Omental fat pad (tissue), 4 donors: ENCODE measurements around the gene ZNF451. TPM values are rescaled to one million over a fixed set of nuclear protein-coding genes. Genes with fewer than 3 reads are reported as not detected.

Experiments
- ATAC-seq: fragments of 150-250 bp; one replicate; pipeline ENCODE4 v1.9.1; 2016; ENCODE audit warnings: mild to moderate bottlenecking, moderate library complexity; ENCODE audit not compliant: low FRiP score
- DNase-seq: peaks from one replicate; pipeline ENCODE4 v3.0.0-alpha.2; 2019; ENCODE audit warnings: low spot score
- CTCF ChIP-seq, 3 donors: fragments of 450-650 bp; IDR thresholded peaks; one replicate each; pipeline ENCODE4 v1.5.1; 2016 to 2017; ENCODE audit warnings: antibody characterized with exemption in 3 of 3, mild to moderate bottlenecking in 3 of 3, moderate library complexity in 2 of 3
- total RNA-seq, 4 donors: library from RNA; depleted of rRNA; stranded (reverse); fragments of >200 nt; gene quantifications; one replicate each; pipeline ENCODE4 v1.1.0, GENCODE V29; 2016

The ZNF451 gene
- total RNA-seq, 4 donors from 2014 or later, result 41.4 to 66.8 (median 57.0) TPM

- ATAC-seq (no peak), DNase-seq (no peak)
- TF ChIP-seq CTCF (IDR thresholded peaks at IDR 0.05), result no peak
These were observed 115.8 kb downstream of the ZNF451 start for GRCh38 chr6:57205550-57206328.

GRCh38 chr6:57207141-57207540 lies 117.2 kb downstream of the ZNF451 start:
- DNase-seq (no peak), ATAC-seq (no peak)
- TF ChIP-seq CTCF (IDR thresholded peaks at IDR 0.05), result no peak

GRCh38 chr6:57207872-57208271 lies 117.9 kb downstream of the ZNF451 start:
- TF ChIP-seq CTCF (IDR thresholded peaks at IDR 0.05), result no peak
- DNase-seq, result no peak
- ATAC-seq, result no peak

GRCh38 chr6:57209030-57209429 lies 119.0 kb downstream of the ZNF451 start:
- no peak for TF ChIP-seq CTCF (IDR thresholded peaks at IDR 0.05)
- DNase-seq (no peak), ATAC-seq (no peak)

- no peak for ATAC-seq
- no peak for DNase-seq
- TF ChIP-seq CTCF (IDR thresholded peaks at IDR 0.05), result no peak
These were observed 120.1 kb downstream of the ZNF451 start for GRCh38 chr6:57210060-57210459.

GRCh38 chr6:57215260-57215659 lies 125.3 kb downstream of the ZNF451 start:
- TF ChIP-seq CTCF (IDR thresholded peaks at IDR 0.05), result no peak
- DNase-seq (no peak), ATAC-seq (no peak)
